Activated CD4-positive, alpha-beta T cell treated with anti-CD3 and anti-CD28 coated beads, Interleukin-2, amount 10 ng/mL, durations not matched to agents 7 days and 5 days (primary cell): ENCODE data around the gene RASSF7. TPM values are rescaled to one million over a fixed set of nuclear protein-coding genes. Genes with fewer than 3 reads are reported as not detected.

Experiments used
- CTCF ChIA-PET: fragments of 350-600 bp; sonication (Branson Sonifier 250); formaldehyde crosslinking; loops from one replicate; lab custom pipeline; 2021; ENCODE audit warnings: antibody characterized with exemption; lab: Charles Lee
- POLR2A ChIA-PET: fragments of 350-600 bp; sonication (Branson Sonifier 250); formaldehyde crosslinking; loops from one replicate; lab custom pipeline; 2021; ENCODE audit warnings: antibody characterized with exemption; lab: Charles Lee
- DNase-seq: peaks from one replicate; pipeline ENCODE4 v3.0.0-alpha.2; 2020
- H3K27ac Mint-ChIP-seq: one replicate; pipeline ENCODE4 v1.8.0; 2021; ENCODE audit warnings: mild to moderate bottlenecking, moderate library complexity, mixed read lengths
- H3K27me3 Mint-ChIP-seq: one replicate; pipeline ENCODE4 v1.8.0; 2021; ENCODE audit warnings: mixed read lengths
- H3K36me3 Mint-ChIP-seq: one replicate; pipeline ENCODE4 v1.8.0; 2021; ENCODE audit warnings: low read depth, mixed read lengths
- H3K4me1 Mint-ChIP-seq: one replicate; pipeline ENCODE4 v1.8.0; 2021; ENCODE audit warnings: mixed read lengths
- H3K4me3 Mint-ChIP-seq: one replicate; pipeline ENCODE4 v1.8.0; 2021; ENCODE audit warnings: mild to moderate bottlenecking, moderate library complexity, mixed read lengths
- H3K9me3 Mint-ChIP-seq: one replicate; pipeline ENCODE4 v1.8.0; 2021; ENCODE audit warnings: mixed read lengths
- total RNA-seq, 2 experiments: library from RNA; stranded (reverse); gene quantifications; one replicate each; pipeline ENCODE4 v1.2.3, GENCODE V29; 2021

RASSF7 gene
- total RNA-seq, 2 experiments from 2014 or later: 30.7 to 38.1 TPM

DNA sequence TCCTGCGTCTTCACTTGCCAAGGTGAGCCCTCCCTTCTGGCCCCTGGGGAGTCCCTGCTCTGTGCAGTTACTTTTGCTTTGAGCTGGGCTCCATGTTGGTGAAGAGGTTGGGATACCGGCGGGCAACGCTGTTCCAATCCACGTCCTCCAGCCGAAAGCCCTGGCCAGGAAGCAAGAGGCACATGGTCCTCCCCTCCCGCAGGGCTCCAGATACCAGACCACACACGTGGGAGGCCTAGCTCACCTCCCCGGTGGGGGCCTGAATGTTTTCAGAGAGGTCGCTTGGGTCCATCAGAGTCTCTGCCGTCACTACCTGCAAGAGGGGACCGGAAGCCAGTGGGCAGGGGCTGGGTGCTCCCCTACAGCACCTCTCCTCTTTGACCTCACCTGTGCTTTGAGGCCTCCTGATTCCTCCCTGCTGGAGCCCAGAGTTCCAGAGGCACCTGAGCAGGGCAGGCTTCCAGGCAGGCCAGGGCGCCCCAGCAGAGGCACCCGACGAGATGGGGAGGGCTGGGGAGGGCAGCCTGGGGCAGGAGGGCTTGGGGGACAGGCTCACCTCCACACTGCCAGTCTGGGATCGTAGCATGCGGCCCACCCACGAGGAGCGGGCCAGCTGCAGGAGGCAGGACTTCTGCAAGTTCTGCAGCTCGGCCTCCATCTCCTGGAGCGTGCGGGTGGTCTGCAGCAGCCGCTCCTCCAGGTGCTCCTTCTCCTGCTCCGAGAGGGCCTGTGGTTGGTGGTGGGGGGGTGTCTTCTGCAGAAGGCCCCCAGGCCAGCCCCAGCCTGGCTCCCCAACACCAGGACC is 3.2 kb upstream of the RASSF7 start:
- H3K27ac Mint-ChIP-seq: peak overlapping the region; percentile 19
- ChIA-PET POLR2A (interaction anchor here (0.6 kb wide), 1 partner anchor 18 kb away, joined by 4 read pairs; no protein-coding TSS in a partner anchor), CTCF (interaction anchor here (0.6 to 2.4 kb wide), 6 partner anchors 9 to 204 kb away, joined by 3 to 10 read pairs (median 6); partner anchors contain the start of gene TMEM80)
- H3K27me3 Mint-ChIP-seq: peaks cover 20% of the 10 kb centered on the region
- H3K4me3 Mint-ChIP-seq: no peak overlapping the region
- no peak for DNase-seq
- peaks cover 11% of the 10 kb centered on the region for H3K4me1 Mint-ChIP-seq
- H3K36me3 Mint-ChIP-seq: no peaks in the 10 kb centered on the region
- H3K9me3 Mint-ChIP-seq: no peaks in the 10 kb centered on the region

GRCh38 chr11:558503-558902 is 2.3 kb upstream of the RASSF7 start:
- no peaks in the 10 kb centered on the region for H3K9me3 Mint-ChIP-seq
- POLR2A ChIA-PET: no interaction called here
- peaks cover 13% of the 10 kb centered on the region for H3K4me1 Mint-ChIP-seq
- H3K27me3 Mint-ChIP-seq: peaks cover 20% of the 10 kb centered on the region
- no peak overlapping the region for H3K27ac Mint-ChIP-seq
- DNase-seq: no peak
- H3K36me3 Mint-ChIP-seq: peaks cover 1% of the 10 kb centered on the region
- H3K4me3 Mint-ChIP-seq: no peak overlapping the region
- CTCF ChIA-PET: interaction anchor here (1.4 kb wide), 1 partner anchor 8 kb away, joined by 5 read pairs; no protein-coding TSS in a partner anchor

GRCh38 chr11:559020-559620 is 1.6 kb upstream of the RASSF7 start:
- DNase-seq: no peak
- Mint-ChIP-seq H3K36me3 (peaks cover 6% of the 10 kb centered on the region), H3K4me3 (peak overlapping the region; percentile 30), H3K4me1 (peaks cover 15% of the 10 kb centered on the region), H3K27me3 (peaks cover 20% of the 10 kb centered on the region), H3K27ac (no peak overlapping the region), H3K9me3 (no peaks in the 10 kb centered on the region)
- ChIA-PET CTCF (interaction anchor here (0.9 to 1.9 kb wide), 2 partner anchors 40 to 165 kb away, joined by 4 to 5 read pairs; no protein-coding TSS in a partner anchor), POLR2A (no interaction called here)

- H3K9me3 Mint-ChIP-seq: no peaks in the 10 kb centered on the region
- H3K27me3 Mint-ChIP-seq: peaks cover 20% of the 10 kb centered on the region
- H3K4me1 Mint-ChIP-seq: peaks cover 18% of the 10 kb centered on the region
- peaks cover 6% of the 10 kb centered on the region for H3K36me3 Mint-ChIP-seq
- DNase-seq: no peak
- peak overlapping the region; percentile 91 for H3K4me3 Mint-ChIP-seq
- ChIA-PET CTCF (interaction anchor here (0.9 to 1.9 kb wide), 2 partner anchors 41 to 164 kb away, joined by 4 to 5 read pairs; no protein-coding TSS in a partner anchor), POLR2A (interaction anchor here (0.6 kb wide), 1 partner anchor 13 kb away, joined by 3 read pairs; no protein-coding TSS in a partner anchor)
- peak overlapping the region; percentile 54 for H3K27ac Mint-ChIP-seq
Measured at GRCh38 chr11:559712-560304, 962 bp upstream of the RASSF7 start.

DNA sequence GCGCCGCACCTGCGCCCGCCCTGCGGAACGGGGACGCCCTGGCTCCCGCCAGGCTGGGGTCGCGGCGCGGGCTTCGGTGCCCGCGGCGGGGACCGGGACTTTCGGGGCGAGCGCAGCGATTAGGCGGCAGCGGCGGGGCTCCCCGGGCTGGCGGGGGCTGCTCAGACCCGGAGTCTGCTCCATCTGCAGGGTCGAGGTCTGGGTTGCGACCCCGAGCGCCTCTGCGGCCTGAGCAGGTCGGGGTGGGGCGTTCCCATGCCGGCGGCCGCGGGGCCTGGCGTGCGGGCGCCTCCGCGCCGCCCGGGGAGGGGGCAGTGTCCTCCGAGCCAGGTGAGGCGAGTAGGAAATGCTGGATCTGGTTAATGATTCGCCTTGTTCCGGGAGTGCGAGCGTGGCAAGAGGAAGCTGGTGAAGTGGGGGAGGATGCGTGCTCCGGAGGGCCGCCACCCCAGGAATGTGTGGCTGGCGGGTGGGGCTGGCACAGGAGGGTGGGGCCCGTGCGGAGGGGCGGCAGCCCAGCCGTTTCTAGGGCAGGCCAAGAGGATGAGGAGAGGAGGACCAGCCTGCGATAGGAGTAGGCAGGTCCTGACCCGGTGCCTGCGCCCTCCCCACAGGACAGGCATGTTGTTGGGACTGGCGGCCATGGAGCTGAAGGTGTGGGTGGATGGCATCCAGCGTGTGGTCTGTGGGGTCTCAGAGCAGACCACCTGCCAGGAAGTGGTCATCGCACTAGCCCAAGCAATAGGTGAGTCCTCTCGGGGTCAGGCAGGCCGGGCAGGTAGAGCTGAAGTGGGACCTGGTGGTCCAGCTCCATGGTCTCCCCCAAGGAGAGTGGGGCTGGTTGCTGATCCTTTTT is 606 bp downstream of the RASSF7 start:
- H3K27me3 Mint-ChIP-seq: peaks cover 17% of the 10 kb centered on the region
- CTCF ChIA-PET: interaction anchor here (0.5 kb wide), 2 partner anchors 72 to 88 kb away, joined by 3 read pairs; no protein-coding TSS in a partner anchor
- peaks cover 18% of the 10 kb centered on the region for H3K4me1 Mint-ChIP-seq
- H3K4me3 Mint-ChIP-seq: peak overlapping the region; percentile 91
- POLR2A ChIA-PET: no interaction called here
- H3K9me3 Mint-ChIP-seq: no peaks in the 10 kb centered on the region
- peak; percentile 40 for DNase-seq
- peak overlapping the region; percentile 66 for H3K27ac Mint-ChIP-seq
- H3K36me3 Mint-ChIP-seq: peaks cover 6% of the 10 kb centered on the region

- ChIA-PET POLR2A (no interaction called here), CTCF (interaction anchor here (0.5 kb wide), 1 partner anchor 87 kb away, joined by 3 read pairs; no protein-coding TSS in a partner anchor)
- DNase-seq: no peak
- H3K36me3 Mint-ChIP-seq: peaks cover 6% of the 10 kb centered on the region
- peaks cover 10% of the 10 kb centered on the region for H3K27me3 Mint-ChIP-seq
- H3K9me3 Mint-ChIP-seq: no peaks in the 10 kb centered on the region
- H3K4me3 Mint-ChIP-seq: peak overlapping the region; percentile 91
- H3K27ac Mint-ChIP-seq: no peak overlapping the region
- H3K4me1 Mint-ChIP-seq: peaks cover 20% of the 10 kb centered on the region
Measured at GRCh38 chr11:562046-562645, 1.4 kb downstream of the RASSF7 start.

GRCh38 chr11:563066-563811 is 2.5 kb downstream of the RASSF7 start:
- H3K4me1 Mint-ChIP-seq: peaks cover 27% of the 10 kb centered on the region
- no peak for DNase-seq
- H3K9me3 Mint-ChIP-seq: no peaks in the 10 kb centered on the region
- CTCF ChIA-PET: interaction anchor here (1.2 to 2.1 kb wide), 2 partner anchors 8 to 13 kb away, joined by 4 to 12 read pairs; partner anchors contain the start of gene PHRF1
- POLR2A ChIA-PET: no interaction called here
- H3K4me3 Mint-ChIP-seq: no peak overlapping the region
- H3K27ac Mint-ChIP-seq: no peak overlapping the region
- peaks cover 2% of the 10 kb centered on the region for H3K27me3 Mint-ChIP-seq
- H3K36me3 Mint-ChIP-seq: peaks cover 9% of the 10 kb centered on the region

GRCh38 chr11:563812-564578 is 3.2 kb downstream of the RASSF7 start:
- ChIA-PET POLR2A (no interaction called here), CTCF (interaction anchor here (0.5 to 2.1 kb wide), 4 partner anchors 9 to 21 kb away, joined by 3 to 12 read pairs (median 4); partner anchors contain the start of gene PHRF1)
- H3K4me3 Mint-ChIP-seq: no peak overlapping the region
- no peaks in the 10 kb centered on the region for H3K9me3 Mint-ChIP-seq
- no peak for DNase-seq
- H3K27ac Mint-ChIP-seq: no peak overlapping the region
- peaks cover 2% of the 10 kb centered on the region for H3K27me3 Mint-ChIP-seq
- peaks cover 9% of the 10 kb centered on the region for H3K36me3 Mint-ChIP-seq
- H3K4me1 Mint-ChIP-seq: peaks cover 27% of the 10 kb centered on the region

GRCh38 chr11:565921-566509 is 5.2 kb downstream of the RASSF7 start:
- ChIA-PET CTCF (interaction anchor here (1.2 to 2.2 kb wide), 5 partner anchors 8 to 47 kb away, joined by 3 to 11 read pairs (median 5); partner anchors contain the start of gene HRAS), POLR2A (no interaction called here)
- Mint-ChIP-seq H3K27ac (no peak overlapping the region), H3K4me1 (peaks cover 24% of the 10 kb centered on the region), H3K4me3 (no peak overlapping the region), H3K27me3 (no peaks in the 10 kb centered on the region), H3K36me3 (peaks cover 9% of the 10 kb centered on the region), H3K9me3 (no peaks in the 10 kb centered on the region)
- DNase-seq: no peak

- H3K4me3 Mint-ChIP-seq: peak overlapping the region; percentile 85
- H3K27me3 Mint-ChIP-seq: no peaks in the 10 kb centered on the region
- no peak for DNase-seq
- peaks cover 22% of the 10 kb centered on the region for H3K4me1 Mint-ChIP-seq
- no peaks in the 10 kb centered on the region for H3K9me3 Mint-ChIP-seq
- CTCF ChIA-PET: interaction anchor here (0.5 to 2.0 kb wide), 8 partner anchors 9 to 1001 kb away, joined by 3 to 11 read pairs (median 3); partner anchors contain the start of gene HRAS
- POLR2A ChIA-PET: no interaction called here
- peak overlapping the region; percentile 86 for H3K27ac Mint-ChIP-seq
- H3K36me3 Mint-ChIP-seq: peaks cover 9% of the 10 kb centered on the region
Measured at GRCh38 chr11:567011-567628, 6.3 kb downstream of the RASSF7 start.
